Muscle of leg (tissue), 11 donors: ENCODE results near the gene F12. TPM values are rescaled to one million over a fixed set of nuclear protein-coding genes. Genes with fewer than 3 reads are reported as not detected.

Source experiments
- DNase-seq: peaks from one replicate; pipeline ENCODE4 v3.0.0; 2013
- H3K27ac ChIP-seq: one replicate; pipeline ENCODE4 v1.5.1; 2013; ENCODE audit warnings: mild to moderate bottlenecking, low read length, control low read depth
- H3K27me3 ChIP-seq: one replicate; pipeline ENCODE4 v1.6.1; 2013; ENCODE audit warnings: low read length; ENCODE audit not compliant: control insufficient read depth, insufficient read depth
- H3K36me3 ChIP-seq: one replicate; pipeline ENCODE4 v1.6.1; 2013; ENCODE audit warnings: low read length; ENCODE audit not compliant: control insufficient read depth, insufficient read depth
- H3K4me1 ChIP-seq: one replicate; pipeline ENCODE4 v1.6.1; 2013; ENCODE audit warnings: low read length; ENCODE audit not compliant: control insufficient read depth, insufficient read depth
- H3K4me3 ChIP-seq: one replicate; pipeline ENCODE4 v1.5.1; 2013; ENCODE audit warnings: low read length, control low read depth
- H3K9me3 ChIP-seq: replicated peaks from 2 replicates; pipeline ENCODE4 v1.6.1; 2013; ENCODE audit warnings: low read depth, low read length; ENCODE audit not compliant: control insufficient read depth
- WGBS: methylation state at CpG from one replicate; pipeline ENCODE4 v1.1.5; 2013; ENCODE audit warnings: missing lambda C conversion rate; ENCODE audit not compliant: insufficient coverage; 5-methylcytosine and 5-hydroxymethylcytosine counted together
- polyA plus RNA-seq, 8 donors: library from polyadenylated mRNA; unstranded; fragments of 120-200 nt; gene quantifications; one replicate each; pipeline versions ENCODE4 v1.2.1 to v1.2.3, GENCODE V29; 2013; ENCODE audit warnings: inconsistent platforms in 1 of 8, low replicate concordance in 1 of 8; ENCODE audit not compliant: insufficient read length in 8 of 8, insufficient read depth in 1 of 8
- total RNA-seq: library from RNA; stranded (reverse); fragments of 120-200 nt; gene quantifications from one replicate; pipeline ENCODE4 v1.2.4, GENCODE V29; 2013

F12 gene
- total and polyA plus RNA-seq, 9 donors, result 0.14 to 1.0 (median 0.44) TPM; not detected in 1

DNA sequence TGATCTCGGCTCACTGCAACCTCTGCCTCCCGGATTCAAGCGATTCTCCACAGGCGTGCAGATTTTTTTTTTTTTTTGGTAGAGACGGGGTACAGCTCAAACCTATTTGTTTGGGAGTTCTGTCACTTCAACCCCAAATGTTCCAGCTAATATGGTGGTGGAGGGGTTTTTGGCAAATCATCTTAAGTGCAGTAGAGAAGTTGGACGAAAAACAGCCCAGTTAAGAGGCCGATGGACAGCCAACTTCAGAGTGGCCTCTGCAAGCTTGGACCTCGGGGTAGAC, 36.5 kb upstream of the F12 start:
- 0% methylated on average over 3 of the region's 8 CpGs for WGBS
- peaks cover 30% of the 10 kb centered on the region for H3K4me1 ChIP-seq
- no peak for DNase-seq
- H3K4me3 ChIP-seq, result peak overlapping the region; percentile 43
- peaks cover 49% of the 10 kb centered on the region for H3K27me3 ChIP-seq
- H3K27ac ChIP-seq, result no peak overlapping the region
- H3K36me3 ChIP-seq, result peaks cover 24% of the 10 kb centered on the region
- H3K9me3 ChIP-seq, result no peaks in the 10 kb centered on the region

DNA sequence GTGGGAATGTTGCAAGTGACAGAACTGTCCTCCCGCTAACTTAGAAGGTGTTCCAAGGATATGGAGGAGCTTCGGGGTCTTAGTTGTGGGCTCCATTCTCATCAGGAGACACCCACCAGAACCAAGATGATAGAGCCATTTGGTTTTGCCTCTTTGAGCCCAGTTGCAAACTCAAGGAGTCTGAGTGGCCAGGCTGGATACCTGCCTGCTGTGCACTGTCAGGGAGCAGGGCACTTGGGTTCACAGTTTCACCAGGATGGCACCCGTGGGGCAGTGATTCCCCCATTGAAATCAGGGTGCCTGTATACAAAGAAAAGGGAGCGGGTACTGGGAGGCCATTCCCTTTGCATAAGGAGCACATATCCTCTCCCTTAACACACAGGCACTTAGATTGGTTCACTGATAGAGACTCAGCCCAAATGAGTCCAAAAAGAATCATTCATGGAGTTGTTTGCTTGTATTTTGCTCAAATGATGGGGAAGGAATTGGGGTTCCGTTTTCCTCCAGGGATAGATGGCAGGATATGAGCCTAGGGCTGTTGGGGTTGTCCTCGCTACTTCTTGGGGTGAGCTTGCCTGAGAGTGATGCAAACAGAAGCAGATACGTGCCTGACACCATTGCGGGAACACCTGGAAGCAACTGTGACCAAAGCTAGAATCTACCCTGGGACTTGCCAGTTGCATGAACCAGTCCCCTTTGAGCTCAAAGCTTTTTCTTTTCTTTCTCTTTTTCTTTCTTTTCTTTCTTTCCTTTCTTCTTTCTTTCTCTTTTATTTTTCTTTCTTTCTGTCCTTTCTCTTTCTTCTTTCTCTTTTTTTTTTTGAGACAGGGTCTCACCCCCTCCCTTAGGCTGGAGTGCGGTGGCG, 35.9 kb upstream of the F12 start:
- 42% methylated on average over 5 of the region's 10 CpGs for WGBS
- H3K4me3 ChIP-seq, result no peak overlapping the region
- H3K27me3 ChIP-seq, result peaks cover 43% of the 10 kb centered on the region
- peaks cover 29% of the 10 kb centered on the region for H3K4me1 ChIP-seq
- H3K36me3 ChIP-seq, result peaks cover 27% of the 10 kb centered on the region
- DNase-seq, result no peak
- H3K27ac ChIP-seq, result no peak overlapping the region
- H3K9me3 ChIP-seq, result no peaks in the 10 kb centered on the region

DNA sequence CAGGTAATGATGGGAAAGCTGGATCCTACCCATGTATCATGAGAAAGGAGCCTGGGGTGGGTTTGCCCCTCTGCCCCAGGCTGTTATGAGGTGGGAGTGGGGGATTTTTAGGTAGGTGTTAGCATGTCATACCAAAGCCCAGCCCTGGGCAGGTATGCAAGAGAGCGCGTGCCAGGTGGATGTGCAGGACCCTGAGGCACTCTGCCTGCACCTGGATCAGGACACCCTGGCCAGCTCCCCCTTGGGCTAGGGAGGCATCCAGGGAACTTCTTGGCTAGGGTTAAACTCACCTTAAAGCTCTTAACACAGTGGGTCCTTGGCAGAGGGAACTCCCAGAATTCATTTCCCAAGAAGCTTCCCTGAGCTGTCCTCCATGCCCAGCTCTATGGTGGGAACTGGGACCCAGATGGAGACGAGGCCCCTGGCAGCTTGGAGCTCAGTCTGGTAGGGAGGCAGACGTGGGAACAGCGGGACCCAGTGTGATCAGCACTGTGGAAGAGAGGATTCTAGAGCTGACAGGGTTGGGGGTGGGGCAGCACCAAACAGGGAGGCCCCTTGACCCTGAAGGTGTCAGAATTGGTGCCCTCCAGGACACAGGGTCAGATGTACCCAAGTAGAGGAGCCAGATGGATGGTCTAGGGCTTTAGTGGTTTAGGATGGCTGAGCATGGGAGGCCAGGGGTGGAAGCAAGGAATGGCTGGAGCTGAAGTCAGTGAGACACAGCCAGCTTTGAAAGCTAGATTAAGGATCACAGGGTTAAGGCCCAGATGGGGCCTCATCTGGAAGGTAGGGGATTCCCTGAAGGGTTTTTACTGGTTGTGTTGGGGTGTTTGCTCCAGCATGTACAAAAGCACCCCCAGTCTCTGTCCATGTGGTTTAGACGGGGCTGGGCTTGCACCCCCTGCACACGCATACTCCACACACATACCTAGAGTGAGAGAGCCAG, 35.0 kb upstream of the F12 start:
- WGBS, result 70% methylated on average over 5 of the region's 7 CpGs
- Histone ChIP-seq H3K27me3 (peaks cover 38% of the 10 kb centered on the region), H3K27ac (no peak overlapping the region)

DNA sequence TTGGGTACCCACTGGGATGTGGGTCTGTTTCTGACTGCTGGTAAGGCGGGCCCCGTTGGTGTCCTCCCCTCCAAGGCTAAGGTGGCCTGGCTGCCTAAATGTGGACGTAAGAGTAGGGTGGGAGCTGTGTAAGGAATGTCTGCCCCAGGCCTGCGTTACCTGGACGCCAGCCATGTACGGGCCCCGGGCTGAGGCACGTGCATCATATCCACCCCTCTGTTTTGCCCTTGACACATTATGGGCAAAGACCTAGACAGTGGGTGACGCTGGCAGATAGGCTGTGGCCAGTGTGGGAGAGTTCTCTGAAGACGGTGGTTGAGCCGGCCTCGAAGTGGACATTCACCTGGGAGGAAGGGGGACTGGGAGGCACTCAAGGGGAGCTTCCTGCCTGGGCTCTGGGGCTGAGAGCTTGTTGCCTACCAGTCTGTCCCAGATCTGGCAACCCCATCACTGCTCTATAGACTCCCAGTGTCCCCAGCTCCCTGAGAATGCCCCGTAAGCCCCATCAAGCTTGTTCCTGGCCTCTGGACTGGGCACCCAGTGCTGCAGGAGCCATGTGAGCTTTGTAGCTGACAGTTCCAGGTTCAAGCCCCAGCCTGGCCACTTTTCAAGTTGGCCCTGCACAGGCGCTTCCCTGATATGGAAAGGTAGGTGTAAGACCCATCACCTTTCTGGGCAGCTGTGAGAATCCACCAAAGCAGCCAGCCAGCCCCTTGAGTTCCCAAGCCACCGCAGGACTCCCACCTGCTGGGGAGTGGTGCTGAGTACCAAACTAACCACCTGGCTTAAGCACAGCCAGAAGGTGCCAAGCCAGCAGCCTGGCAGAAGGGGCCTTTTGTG, 34.0 kb upstream of the F12 start:
- Histone ChIP-seq H3K36me3 (peaks cover 33% of the 10 kb centered on the region), H3K27ac (no peak overlapping the region), H3K27me3 (peaks cover 32% of the 10 kb centered on the region), H3K4me1 (peaks cover 29% of the 10 kb centered on the region), H3K9me3 (no peaks in the 10 kb centered on the region), H3K4me3 (no peak overlapping the region)
- no peak for DNase-seq
- WGBS, result 84% methylated on average over 3 of the region's 15 CpGs

More for the DNA sequence above, 35.0 kb upstream of the F12 start:
- DNase-seq, result no peak
- peaks cover 29% of the 10 kb centered on the region for H3K4me1 ChIP-seq
- no peaks in the 10 kb centered on the region for H3K9me3 ChIP-seq
- H3K36me3 ChIP-seq, result peaks cover 27% of the 10 kb centered on the region
- H3K4me3 ChIP-seq, result no peak overlapping the region

DNA sequence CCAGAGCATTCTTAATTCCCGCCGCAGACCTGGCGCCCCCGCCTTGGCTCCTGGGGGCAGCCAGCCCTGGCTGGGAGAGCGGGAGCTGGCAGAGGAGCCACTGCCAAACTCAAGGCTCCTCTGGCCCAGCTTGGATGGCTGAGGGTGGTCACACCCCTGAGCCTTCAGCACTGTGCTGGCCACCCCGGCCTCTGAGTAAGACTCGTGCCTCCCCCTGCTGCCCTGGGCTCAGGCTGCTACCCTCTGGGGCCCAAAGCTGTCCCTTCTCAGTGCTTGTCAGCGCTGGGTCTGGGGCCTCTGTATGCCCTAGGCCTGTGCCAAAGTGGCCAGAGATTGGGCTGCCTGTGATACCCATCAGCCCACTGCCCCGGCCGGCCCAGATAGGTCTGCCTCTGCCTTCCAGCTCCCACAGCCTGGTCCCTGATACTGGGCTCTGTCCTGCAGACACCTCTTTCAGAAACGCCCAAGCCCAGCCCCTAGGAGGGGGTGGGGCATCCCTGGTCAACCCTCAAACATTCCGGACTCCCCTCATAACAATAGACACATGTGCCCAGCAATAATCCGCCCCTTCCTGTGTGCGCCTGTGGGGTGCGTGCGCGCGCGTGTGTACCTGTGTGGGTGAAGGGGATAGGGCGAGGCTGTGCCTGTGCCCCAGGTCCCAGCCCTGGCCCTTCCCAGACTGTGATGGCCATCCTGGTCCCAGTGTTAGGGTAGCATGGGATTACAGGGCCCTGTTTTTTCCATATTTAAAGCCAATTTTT, 32.9 kb upstream of the F12 start:
- no peaks in the 10 kb centered on the region for H3K9me3 ChIP-seq
- H3K4me3 ChIP-seq, result no peak overlapping the region
- WGBS, result 86% methylated on average over 10 of the region's 20 CpGs
- no peak for DNase-seq
- H3K27ac ChIP-seq, result no peak overlapping the region
- H3K4me1 ChIP-seq, result peaks cover 19% of the 10 kb centered on the region
- H3K36me3 ChIP-seq, result peaks cover 42% of the 10 kb centered on the region
- H3K27me3 ChIP-seq, result peaks cover 22% of the 10 kb centered on the region

DNA sequence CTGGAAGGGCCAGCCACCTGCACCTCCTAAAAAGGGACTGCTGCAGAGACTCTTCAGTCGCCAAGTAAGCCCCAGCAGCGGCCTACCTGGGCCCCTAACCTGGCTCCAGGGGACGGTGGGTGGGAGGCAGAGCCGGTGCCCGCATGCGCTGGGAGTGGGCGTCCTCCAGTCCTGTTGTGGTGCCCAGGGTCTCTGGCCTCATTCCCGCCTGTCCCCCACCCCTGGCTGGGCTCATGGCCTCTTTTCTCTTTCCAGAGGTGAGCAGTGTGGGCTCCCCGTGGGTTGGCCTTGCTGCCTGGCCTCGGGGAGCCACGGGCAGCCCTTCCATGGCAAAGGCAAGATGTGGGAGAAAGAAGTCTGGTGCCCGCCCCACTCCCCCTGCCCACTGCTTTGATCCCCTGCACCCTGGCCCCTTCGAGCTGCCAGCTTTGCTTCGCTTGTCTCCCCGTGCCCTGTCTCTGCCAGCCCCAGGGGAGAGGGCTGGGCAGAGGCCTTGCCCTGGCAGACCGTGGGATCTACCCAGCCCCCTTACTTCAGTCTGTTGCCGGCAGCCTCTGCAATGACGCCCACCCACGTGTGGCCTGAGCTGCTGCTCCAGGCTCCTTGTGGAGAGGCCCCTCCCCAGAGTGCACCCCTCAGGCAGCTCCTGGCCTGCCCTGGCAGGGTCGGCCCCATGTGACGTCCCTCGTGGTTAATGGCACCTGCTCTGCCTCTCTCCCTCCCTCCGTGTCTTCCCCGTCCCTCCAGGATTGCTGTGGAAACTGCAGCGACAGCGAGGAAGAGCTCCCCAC, 31.8 kb upstream of the F12 start:
- H3K27ac ChIP-seq, result no peak overlapping the region
- no peak for DNase-seq
- no peaks in the 10 kb centered on the region for H3K9me3 ChIP-seq
- WGBS, result 81% methylated on average over 22 of the region's 26 CpGs
- peaks cover 13% of the 10 kb centered on the region for H3K4me1 ChIP-seq
- H3K27me3 ChIP-seq, result peaks cover 19% of the 10 kb centered on the region
- no peak overlapping the region for H3K4me3 ChIP-seq
- H3K36me3 ChIP-seq, result peaks cover 47% of the 10 kb centered on the region

DNA sequence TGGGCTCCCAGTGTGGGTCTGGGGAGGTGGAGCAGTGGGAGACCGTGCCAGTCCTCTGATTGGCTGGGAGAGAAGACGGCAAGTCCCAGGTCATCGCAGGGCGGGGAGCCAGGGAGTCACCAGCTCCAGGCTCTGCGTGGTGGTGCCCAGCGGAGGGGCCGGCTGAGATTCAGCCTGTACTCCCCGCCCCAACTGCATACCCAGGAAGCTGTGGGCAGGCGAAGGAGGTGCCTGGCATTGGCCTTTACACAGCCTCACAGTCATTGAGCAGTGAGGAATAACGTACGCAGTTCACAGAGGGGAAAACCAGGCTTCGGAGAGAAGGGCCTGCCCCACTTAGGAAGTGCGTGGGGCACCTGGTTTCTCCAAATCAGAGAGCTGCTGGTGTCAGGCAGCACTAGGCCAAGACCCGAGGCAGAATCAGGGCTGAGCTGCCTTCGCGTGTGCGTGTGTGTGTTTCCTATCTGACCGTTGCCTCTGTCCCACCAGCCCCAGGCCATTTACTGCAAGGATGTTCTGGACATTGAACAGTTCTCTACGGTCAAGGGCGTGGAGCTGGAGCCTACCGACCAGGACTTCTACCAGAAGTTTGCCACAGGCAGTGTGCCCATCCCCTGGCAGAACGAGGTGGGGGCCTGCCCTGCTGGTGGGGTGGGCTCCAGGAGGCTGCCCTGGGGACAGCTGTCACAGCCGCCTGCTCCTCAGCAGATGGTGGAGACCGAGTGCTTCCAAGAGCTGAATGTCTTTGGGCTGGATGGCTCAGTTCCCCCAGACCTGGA, 31.0 kb upstream of the F12 start:
- H3K4me3 ChIP-seq, result no peak overlapping the region
- no peaks in the 10 kb centered on the region for H3K9me3 ChIP-seq
- peaks cover 7% of the 10 kb centered on the region for H3K4me1 ChIP-seq
- H3K27me3 ChIP-seq, result peaks cover 11% of the 10 kb centered on the region
- DNase-seq, result peak; percentile 0
- H3K27ac ChIP-seq, result no peak overlapping the region
- H3K36me3 ChIP-seq, result peaks cover 54% of the 10 kb centered on the region
- 78% methylated on average over 23 of the region's 24 CpGs for WGBS

DNA sequence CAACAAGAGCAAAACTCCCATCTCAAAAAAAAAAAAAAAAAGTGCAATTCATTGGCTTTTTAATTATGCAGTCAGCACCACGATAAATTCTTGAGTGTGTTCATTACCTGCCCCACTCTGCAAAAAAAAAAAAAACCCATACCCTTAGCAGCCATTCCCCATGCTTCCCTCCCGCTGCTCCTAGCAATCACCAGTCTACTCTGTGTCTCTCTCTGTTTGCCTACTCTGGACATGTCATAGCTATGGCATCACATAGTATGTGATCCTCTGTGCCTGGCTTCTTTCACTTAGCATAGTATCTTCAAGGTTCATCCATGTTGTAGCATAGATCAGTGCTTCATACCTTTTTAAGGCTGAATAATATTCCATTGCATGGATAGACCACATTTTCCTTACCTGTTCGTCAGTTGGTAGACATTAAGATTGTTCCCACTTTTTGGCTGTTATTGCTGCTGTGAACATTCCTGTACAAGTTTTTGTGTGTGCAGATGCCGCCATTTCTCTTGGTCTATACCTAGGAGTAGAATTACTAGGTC, 30.2 kb upstream of the F12 start:
- Histone ChIP-seq H3K9me3 (no peaks in the 10 kb centered on the region), H3K27ac (no peak overlapping the region), H3K27me3 (peaks cover 3% of the 10 kb centered on the region), H3K4me3 (no peak overlapping the region), H3K36me3 (peaks cover 62% of the 10 kb centered on the region), H3K4me1 (peaks cover 7% of the 10 kb centered on the region)
- 100% methylated on average over 1 of the region's 4 CpGs for WGBS
- peak; percentile 1 for DNase-seq
